Airway epithelial cell (primary cell): ENCODE data around the gene OR51M1. TPM values are rescaled to one million over a fixed set of nuclear protein-coding genes. Genes with fewer than 3 reads are reported as not detected.

Source experiments
- total RNA-seq: library from RNA; depleted of rRNA; stranded (reverse); fragments of >200 nt; gene quantifications from 2 replicates; pipeline ENCODE4 v1.2.3, GENCODE V29; 2015

OR51M1 gene, protein sequence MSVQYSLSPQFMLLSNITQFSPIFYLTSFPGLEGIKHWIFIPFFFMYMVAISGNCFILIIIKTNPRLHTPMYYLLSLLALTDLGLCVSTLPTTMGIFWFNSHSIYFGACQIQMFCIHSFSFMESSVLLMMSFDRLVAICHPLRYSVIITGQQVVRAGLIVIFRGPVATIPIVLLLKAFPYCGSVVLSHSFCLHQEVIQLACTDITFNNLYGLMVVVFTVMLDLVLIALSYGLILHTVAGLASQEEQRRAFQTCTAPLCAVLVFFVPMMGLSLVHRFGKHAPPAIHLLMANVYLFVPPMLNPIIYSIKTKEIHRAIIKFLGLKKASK
- total RNA-seq, result not detected in 2 replicates

DNA sequence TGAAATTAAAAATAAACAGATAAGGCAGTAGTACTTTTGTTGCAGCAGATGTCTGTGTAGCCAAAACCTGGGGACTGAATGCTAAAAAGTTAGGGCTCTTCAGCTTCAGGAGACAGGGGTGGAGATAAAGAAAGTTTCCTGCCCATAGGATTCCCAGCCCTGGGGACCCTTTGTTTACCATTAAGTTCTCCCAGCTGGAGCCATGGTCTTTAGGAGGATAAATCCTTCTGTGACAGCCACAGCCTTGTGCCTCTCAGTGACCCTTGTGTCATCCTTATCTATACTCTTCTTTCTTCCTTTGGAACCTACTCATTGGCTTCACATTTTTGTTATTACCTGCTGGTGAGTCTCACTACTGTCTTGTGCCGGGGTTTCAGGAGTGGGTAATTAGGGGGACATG is at the start of gene OR51M1:
Gene OR51M1, plus strand, starts transcription at position 237 of the 400 bp plus-strand sequence. CDS start 5,587 bp downstream, outside the sequence.

GRCh38 chr11:5343474-5344335 is 39.9 kb upstream of the OR51M1 start, which contains the start of gene OR51B5:
OR51B5 (minus strand) TSS chr11:5343524; CDS start chr11:5343524, 0 bp downstream.

GRCh38 chr11:5351208-5351607 is 32.4 kb upstream of the OR51M1 start, which contains the start of gene OR51B6:
OR51B6 (plus strand) TSS chr11:5351508; CDS start chr11:5351508, 0 bp downstream.

DNA sequence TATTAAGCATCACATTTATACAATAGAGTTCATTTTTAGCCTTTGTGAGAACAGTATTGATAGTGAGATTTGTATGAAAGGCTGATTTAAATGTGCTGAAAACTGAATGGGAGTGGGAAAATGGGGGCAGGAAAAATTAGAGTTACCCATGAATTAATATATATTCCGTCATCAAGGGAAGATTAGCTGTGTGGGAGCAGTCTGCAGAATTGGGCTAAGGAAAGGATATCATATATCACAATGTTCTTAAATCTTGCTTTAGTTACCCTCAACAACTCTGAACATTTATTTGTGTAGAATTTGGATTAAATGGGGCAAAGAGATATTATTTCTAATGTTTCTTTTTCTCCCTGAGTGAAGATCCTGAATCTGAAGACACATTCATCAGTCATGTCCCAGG is 38.2 kb downstream of the OR51M1 start, which contains the start of gene OR51Q1:
Gene OR51Q1, plus strand, starts transcription at position 301 of the 400 bp plus-strand sequence. Its CDS starts 90 bp downstream, at position 391.

GRCh38 chr11:5441414-5441813 is 57.8 kb downstream of the OR51M1 start, which contains the start of gene OR51I1:
OR51I1 (minus strand) TSS chr11:5441514; CDS start chr11:5441514, 0 bp downstream.

Other genes starting within 250 kb of the OR51M1 start
- gene OR52A5, start 245.5 kb upstream of the OR51M1 start, total RNA-seq, result not detected in 2 replicates
- gene OR52A1, start 229.1 kb upstream of the OR51M1 start, total RNA-seq, result not detected in 2 replicates
- not detected in 2 replicates for gene OR51V1, start 183.1 kb upstream of the OR51M1 start, total RNA-seq
- not detected in 2 replicates for gene HBB, start 156.7 kb upstream of the OR51M1 start, total RNA-seq
- gene HBD, start 149.3 kb upstream of the OR51M1 start, total RNA-seq, result not detected in 2 replicates
- gene HBG1, start 134.0 kb upstream of the OR51M1 start, total RNA-seq, result not detected in 2 replicates
- not detected in 2 replicates for gene HBG2, start 129.0 kb upstream of the OR51M1 start, total RNA-seq
- gene HBE1, start 113.9 kb upstream of the OR51M1 start, total RNA-seq, result not detected in 2 replicates
- gene OR51B4, start 81.9 kb upstream of the OR51M1 start, total RNA-seq, result not detected in 2 replicates
- gene OR51B2, start 59.5 kb upstream of the OR51M1 start, total RNA-seq, result not detected in 2 replicates
- gene OR51B5, start 40.3 kb upstream of the OR51M1 start, total RNA-seq, result not detected in 2 replicates
- not detected in 2 replicates for gene OR51B6, start 32.3 kb upstream of the OR51M1 start, total RNA-seq
- gene OR51Q1, start 38.3 kb downstream of the OR51M1 start, total RNA-seq, result not detected in 2 replicates
- gene OR51I1, start 57.7 kb downstream of the OR51M1 start, total RNA-seq, result not detected in 2 replicates
- not detected in 2 replicates for gene OR51I2, start 65.5 kb downstream of the OR51M1 start, total RNA-seq
- not detected in 2 replicates for gene OR52D1, start 104.9 kb downstream of the OR51M1 start, total RNA-seq
- gene UBQLN3, start 126.1 kb downstream of the OR51M1 start, total RNA-seq, result not detected in 2 replicates
- not detected in 2 replicates for gene UBQLNL, start 132.9 kb downstream of the OR51M1 start, total RNA-seq
- not detected in 2 replicates for gene OR52H1, start 164.7 kb downstream of the OR51M1 start, total RNA-seq
- gene OR52B6, start 197.1 kb downstream of the OR51M1 start, total RNA-seq, result not detected in 2 replicates
- gene TRIM6, start 212.8 kb downstream of the OR51M1 start, total RNA-seq, result 4.7 and 5.5 TPM in 2 replicates
- gene TRIM34, start 241.2 kb downstream of the OR51M1 start, total RNA-seq, result 9.4 and 9.5 TPM in 2 replicates